ENCODE measurements around the gene MARCHF10.

GRCh38 chr17:62744259-62744658, 63.9 kb downstream of the MARCHF10 start:
- TF ChIP-seq CTCF (conservative IDR thresholded peaks at IDR 0.05) (no peak), EZH2 (IDR thresholded peaks at IDR 0.05; ENCODE audit: low read depth) (no peak)
